ENCODE results near the gene FOXC2.
"Not testable (repeated sequence)": the region's sequence is repeated elsewhere in the genome, so short reads cannot be mapped to it uniquely, and the experiment has no call there.

Gene FOXC2

DNA sequence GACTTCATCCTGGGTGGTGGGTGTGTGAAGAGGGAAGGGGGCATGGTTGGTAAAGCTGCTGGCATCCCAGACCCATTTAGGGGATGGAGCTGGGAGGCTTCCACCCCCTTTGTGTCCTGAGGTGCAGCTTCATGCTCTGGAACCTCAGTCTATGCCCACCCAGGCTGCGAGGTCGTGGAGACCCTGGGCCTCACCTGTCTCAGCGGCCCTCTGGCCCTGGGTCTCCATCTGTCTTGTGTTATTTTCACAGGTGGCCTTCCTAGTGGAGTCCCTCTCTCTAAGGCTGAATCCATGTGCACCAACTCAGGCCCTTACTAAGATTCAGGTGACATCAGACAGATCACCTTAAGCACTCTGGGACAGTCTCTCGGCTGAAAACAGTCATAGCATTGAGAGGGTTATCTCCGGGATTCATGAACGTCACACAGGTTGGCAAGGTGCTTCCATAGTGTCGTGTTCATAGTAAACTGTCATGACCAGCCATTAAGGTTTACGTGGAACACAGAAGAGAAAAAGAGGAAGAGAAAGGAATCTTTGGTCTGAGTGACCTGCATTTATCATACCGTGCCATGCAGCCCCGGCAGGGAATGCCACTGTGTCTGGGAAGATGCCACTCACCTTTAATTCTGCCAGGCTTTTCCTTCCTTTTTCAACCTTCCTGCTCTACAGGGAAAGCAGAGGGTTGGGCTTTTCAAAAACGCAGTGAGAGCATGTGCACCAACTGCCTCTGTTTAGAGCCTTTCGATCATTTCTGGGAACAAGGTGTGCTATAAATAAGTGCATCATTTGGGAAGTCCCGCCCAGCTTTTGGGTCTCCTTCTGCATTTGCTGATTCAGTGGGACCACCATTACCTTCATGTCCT is 7.2 kb downstream of the FOXC2 start:
- no peak for DNase-seq (ENCODE audit: low spot score)

DNA sequence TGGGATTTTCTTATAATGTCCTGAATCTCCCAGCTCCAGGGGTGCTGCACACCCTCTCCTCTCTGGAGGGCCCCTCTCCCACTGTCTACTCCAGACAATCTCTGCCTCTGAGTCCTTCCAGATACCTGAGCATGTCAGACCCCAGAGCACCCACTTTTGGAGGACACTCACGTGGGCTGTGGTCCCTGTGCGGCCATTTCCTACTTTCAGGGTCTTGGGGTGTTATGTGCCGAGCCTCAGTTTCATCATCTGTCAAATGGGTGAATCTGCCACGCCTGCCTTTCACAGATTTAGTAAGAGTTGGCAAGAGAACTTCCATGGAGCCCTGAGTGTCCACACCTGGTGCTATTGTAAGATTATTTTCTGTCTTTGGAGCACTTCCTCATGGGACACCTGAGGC is 8.0 kb downstream of the FOXC2 start:
- no peak for DNase-seq (ENCODE audit: low spot score)

- DNase-seq (ENCODE audit: low spot score) = no peak
Measured at GRCh38 chr16:86575095-86575685, 8.6 kb downstream of the FOXC2 start.

DNA sequence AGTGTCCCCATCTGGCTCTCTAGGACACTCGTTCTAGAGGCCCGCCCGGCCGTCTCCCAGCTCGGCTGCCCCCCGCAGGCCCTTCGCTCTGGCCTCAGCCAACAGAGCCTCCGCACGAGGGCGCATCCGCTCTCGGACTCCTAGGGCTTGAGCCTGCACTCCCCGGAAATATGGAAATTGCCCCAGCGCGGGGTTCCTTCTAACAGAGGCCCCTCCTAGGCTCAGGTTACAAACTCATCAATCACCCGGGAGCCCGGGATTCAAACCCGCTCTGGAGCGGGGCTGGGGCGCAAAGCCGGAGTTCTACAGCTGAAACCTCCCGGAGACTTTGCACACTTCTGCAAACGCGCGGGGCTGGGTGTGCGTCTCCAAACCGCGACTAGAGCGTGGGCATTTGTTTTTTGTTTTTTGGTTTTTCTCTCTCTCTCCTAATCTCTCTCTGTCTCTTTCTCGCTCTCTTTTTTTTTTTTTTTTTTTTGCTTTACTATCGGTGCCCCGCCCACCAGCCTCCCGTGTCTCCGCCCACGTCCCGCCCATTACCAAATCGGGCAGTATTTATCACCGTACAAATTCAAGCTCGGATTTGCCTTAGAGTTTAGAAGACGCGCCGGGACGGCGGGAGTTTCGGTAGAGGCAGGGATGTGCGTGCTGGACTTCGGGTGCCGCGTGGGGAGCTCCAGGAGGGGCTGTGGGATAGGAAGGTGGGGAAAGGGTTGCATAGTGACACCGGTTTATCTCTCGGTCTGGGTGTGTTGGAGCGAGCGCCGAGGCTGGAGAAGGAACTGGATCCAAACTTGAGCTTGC is 9.3 kb downstream of the FOXC2 start:
- DNase-seq (ENCODE audit: low spot score) = peak; percentile 68

- no peak for DNase-seq (ENCODE audit: low spot score)
Measured at GRCh38 chr16:86576591-86577313, 10.1 kb downstream of the FOXC2 start.

DNA sequence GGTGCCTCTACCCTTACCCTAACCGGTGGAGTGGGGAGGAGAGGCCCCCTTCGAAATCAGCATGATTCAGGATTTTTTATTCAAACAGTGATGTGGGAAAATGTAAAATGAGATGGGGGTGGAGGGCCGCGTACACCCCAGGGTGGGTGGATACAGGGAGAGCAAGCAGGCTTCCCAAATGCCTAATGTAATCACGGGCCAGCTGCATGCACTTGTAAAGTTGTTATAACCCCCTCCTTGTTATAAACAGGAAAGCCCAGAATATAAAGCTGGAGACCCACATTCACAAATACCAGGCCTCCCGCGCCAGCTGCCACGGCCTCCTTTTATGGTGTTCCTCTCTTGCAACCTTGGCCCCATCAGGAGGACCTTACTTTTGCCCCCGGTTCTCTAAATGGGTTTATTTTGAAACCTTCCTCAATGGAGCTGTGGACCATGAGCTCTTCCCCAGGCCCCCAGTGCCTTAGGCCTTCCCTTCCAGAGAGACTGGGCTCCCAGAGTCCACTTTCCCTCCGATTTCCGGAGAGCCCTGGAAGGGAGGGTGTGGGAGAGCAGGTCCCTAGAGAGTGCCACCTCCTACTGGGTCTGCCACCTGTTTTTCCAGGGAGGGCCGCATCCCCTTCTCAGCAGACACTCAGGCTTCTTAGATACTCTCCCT is 10.8 kb downstream of the FOXC2 start:
- no peak for DNase-seq (ENCODE audit: low spot score)

- no peak for DNase-seq (ENCODE audit: low spot score)
Measured at GRCh38 chr16:86578061-86578599, 11.5 kb downstream of the FOXC2 start, which contains the start of gene FOXL1. Gene FOXL1 (plus strand): TSS chr16:86578549. CDS start chr16:86578724, 175 bp downstream.

- DNase-seq (ENCODE audit: low spot score) = no peak
Measured at GRCh38 chr16:86578611-86579267, 12.1 kb downstream of the FOXC2 start.

GRCh38 chr16:86579268-86580062 is 12.8 kb downstream of the FOXC2 start:
- DNase-seq (ENCODE audit: low spot score) = no peak

- DNase-seq (ENCODE audit: low spot score) = no peak
Measured at GRCh38 chr16:86580063-86580790, 13.6 kb downstream of the FOXC2 start.

GRCh38 chr16:86580791-86581170 is 14.2 kb downstream of the FOXC2 start:
- no peak for DNase-seq (ENCODE audit: low spot score)

DNA sequence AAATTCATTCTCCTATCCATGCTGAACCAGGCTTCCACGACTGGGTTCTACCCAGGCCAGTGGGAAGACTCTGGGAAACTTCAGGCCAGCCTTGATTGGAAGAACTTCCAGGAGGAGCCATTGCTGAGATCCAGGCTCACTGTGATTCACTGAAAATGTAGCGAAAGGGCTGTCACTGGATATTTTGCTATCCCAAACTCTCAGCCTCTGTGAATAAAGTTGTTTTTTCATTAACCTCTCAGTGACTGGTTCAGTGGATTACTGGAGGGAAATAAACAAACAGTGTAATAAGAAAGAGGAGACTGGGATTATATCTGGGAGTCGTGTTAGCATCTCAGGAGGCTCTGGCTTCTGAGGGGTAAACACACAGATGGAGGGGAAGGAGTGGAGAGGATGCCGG is 14.8 kb downstream of the FOXC2 start:
- no peak for DNase-seq (ENCODE audit: low spot score)

DNA sequence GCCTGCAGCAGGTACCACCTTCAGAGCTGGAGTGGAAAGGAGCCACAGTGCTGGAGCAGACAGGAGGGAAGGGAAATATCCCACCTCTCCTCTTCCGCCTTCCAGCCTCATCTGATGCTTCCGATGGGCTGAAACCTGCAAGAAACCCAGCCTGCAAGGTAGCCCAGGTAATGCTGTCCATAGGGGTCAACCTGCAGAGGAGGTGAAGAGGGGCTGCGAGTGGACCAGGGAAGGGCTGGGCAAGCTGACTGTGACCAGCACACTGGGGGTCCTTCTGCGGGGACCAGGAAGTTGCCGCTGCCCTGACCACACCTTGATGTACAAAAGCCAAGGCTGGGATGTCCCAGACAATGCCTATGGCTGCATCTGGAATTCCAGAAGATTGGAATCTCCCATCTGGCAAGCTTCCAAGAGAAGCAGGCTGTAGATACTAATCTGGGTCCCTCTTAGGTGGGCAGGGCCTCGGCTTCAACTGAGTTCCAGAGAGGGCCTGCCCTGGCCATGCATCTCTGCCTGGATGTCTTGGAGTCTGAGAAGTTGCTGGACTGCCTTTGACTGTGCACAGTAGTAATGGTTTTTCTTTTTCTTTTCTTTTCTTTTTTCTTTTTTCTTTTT is 17.5 kb downstream of the FOXC2 start:
- DNase-seq (ENCODE audit: low spot score) = no peak

DNA sequence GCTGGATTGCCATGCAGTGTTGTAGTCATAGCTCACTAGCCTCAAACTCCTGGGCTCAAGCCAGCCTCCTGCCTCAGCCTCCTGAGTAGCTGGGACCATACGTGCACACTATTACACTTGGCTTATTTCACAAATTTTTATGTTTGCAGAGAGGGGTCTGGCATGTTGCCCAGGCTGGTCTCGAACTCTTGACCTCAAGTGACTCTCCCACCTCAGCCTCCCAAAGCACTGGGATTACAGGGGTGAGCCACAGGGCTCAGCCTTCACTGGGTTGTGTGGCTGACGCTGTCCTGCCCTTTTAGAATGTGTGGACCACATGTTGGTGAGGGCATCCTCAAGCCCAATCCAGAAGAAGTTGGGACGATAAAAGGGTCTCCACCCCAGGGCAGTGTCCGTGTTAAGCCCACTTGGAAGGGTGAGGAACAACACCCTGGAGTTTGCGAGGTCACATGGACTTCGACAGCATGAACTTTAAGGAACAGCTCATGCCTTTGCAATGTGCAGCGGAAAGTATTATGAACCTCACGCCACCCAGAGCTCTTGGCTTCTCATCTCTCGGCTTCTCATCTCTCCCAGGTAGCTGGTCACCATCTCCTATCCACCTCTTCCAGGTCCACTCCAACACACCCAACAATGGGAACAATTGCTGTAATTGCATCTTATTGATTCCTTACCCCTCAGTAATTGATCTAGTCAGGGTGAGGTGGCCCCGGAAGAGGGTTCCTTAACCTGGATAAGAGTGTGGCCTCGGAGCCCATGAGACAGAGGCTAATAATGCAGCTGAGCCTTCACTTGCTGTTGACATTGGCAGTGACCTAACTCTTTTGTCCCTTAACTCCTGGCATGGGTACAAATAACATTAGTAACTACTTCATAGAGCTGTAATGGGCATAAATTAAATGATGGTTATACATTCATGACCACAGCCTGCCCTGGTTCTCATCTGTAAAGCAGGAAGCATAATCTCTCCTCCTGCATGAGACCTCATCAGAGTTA is 18.4 kb downstream of the FOXC2 start:
- DNase-seq (ENCODE audit: low spot score) = no peak

DNA sequence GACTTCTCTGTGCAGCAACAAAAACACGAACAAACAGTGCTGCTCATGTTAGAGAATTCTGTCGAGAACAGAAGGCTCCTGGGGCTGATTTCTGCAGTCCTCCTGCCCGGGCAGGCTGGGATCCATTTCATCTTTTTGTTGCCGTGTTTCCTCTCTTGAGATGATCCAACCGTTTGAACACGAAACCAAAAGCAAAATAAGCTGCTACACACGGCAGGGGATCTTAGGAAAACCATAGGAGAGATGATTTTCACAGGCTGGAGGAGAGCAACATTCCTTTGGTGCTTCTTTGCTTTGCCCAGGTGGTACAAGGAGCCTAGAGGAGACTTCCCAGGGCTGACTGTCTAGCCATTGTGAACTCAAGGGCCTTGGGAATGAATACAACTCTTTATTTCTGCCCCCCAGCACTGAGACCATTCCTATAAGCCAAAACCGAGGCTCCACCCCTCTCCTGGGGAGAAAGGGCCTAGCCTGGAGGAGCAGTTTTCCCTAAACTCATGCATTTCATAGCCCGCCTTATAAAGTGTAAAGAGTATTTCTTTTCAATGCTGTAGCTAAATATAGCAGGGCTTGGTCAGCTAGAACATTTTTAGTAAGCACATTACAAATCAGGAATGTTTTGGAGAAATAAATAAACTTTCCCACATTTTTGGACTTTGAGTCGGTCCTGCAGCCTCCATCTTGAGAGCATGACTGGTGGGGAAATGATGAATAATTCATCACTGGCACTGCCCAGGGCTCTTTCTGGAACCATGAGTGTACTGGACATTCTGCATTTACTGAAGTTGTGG is 19.4 kb downstream of the FOXC2 start:
- no peak for DNase-seq (ENCODE audit: low spot score)

GRCh38 chr16:86587487-86587886 is 20.9 kb downstream of the FOXC2 start:
- DNase-seq (ENCODE audit: low spot score) = no peak

- not testable (repeated sequence) for DNase-seq (ENCODE audit: low spot score)
Measured at GRCh38 chr16:86587955-86588354, 21.3 kb downstream of the FOXC2 start.

Measured in kidney capillary endothelial cell (primary cell).